ENCODE measurements around the gene ASIC4.

The ASIC4 gene

GRCh38 chr2:219514196-219514761, at the start of gene ASIC4:
Gene ASIC4 (plus strand): TSS chr2:219514482. CDS start chr2:219514725, 243 bp downstream.
- Histone ChIP-seq H3K36me3 (ENCODE audit: insufficient read depth, low read depth, low read length) (no peaks in the 10 kb centered on the region), H3K27ac (ENCODE audit: low read length) (no peak within 1 kb of the TSS), H3K9ac (ENCODE audit: low read depth, low read length) (no peak within 1 kb of the TSS; the same call in 1 of the 2 replicates), H3K4me1 (ENCODE audit: insufficient read depth, low read length) (peaks cover 15% of the 10 kb centered on the region; the same call in 1 of the 2 replicates), H3K4me3 (ENCODE audit: low read length) (peak within 1 kb of the TSS; percentile 29; the same call in 1 of the 2 replicates), H3K27me3 (ENCODE audit: insufficient read depth, low read length) (peaks cover 88% of the 10 kb centered on the region), H3K9me3 (ENCODE audit: insufficient read depth, low read depth, low read length) (no peaks in the 10 kb centered on the region)

DNA sequence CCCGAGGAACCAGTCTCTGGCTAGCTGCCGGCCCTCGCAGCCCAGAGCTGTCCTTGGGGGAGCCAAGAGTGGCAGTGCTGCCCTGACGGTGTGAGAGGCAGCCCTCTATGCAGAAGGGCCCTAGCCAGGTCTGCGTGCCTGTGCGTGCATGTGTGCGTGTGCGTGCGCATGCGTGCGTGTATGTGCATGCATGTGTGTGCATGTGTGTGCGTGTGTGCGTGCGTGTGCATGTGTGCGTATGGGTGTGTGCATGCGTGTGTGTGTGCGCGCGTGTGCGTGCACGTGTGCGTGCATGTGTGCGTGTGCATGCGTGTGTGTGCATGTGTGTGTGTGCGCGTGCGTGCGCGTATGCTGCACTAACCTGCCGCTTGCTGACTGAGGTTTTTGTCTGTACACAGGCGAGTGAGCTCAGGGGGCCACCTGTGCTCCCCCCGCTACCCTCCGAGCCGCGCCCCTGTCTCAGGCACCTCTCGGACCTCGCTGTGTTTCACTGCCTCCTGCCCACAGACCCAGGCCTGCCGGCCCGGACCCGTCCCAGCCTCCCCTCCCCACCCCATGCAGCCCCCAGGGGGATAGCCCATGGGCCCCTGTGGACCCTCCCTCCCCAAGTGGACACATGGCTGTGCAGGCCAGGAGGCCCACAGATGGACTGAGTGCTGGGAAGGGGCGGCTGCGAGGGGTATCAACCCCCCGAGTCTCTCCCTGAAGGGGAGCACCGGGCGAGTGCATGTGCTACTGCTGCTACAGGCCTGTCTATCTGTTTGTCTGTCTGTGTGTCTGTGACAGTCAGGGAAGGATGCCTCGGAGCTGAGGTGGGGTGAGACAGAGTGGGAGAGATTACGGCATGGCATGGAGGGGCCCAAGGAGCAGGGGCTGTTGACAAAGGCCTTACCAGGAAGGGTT, 48.4 kb upstream of the ASIC4 start:
- Histone ChIP-seq H3K4me1 (ENCODE audit: insufficient read depth, low read length) (peaks cover 7% of the 10 kb centered on the region), H3K9me3 (ENCODE audit: insufficient read depth, low read depth, low read length) (no peaks in the 10 kb centered on the region), H3K27ac (ENCODE audit: low read length) (no peak overlapping the region), H3K9ac (ENCODE audit: low read depth, low read length) (no peak overlapping the region), H3K36me3 (ENCODE audit: insufficient read depth, low read depth, low read length) (0 out of 2 replicates have a peak, but pooled peaks cover 10% of the 10 kb centered on the region), H3K27me3 (ENCODE audit: insufficient read depth, low read length) (no peaks in the 10 kb centered on the region), H3K4me3 (ENCODE audit: low read length) (no peak overlapping the region)

GRCh38 chr2:219466816-219467735, 47.2 kb upstream of the ASIC4 start:
- H3K36me3 ChIP-seq (ENCODE audit: insufficient read depth, low read depth, low read length), result 0 out of 2 replicates have a peak, but pooled peaks cover 8% of the 10 kb centered on the region

GRCh38 chr2:219467736-219468075, 46.6 kb upstream of the ASIC4 start:
- Histone ChIP-seq H3K9ac (ENCODE audit: low read depth, low read length) (no peak overlapping the region), H3K27me3 (ENCODE audit: insufficient read depth, low read length) (no peaks in the 10 kb centered on the region), H3K9me3 (ENCODE audit: insufficient read depth, low read depth, low read length) (no peaks in the 10 kb centered on the region), H3K27ac (ENCODE audit: low read length) (no peak overlapping the region), H3K4me1 (ENCODE audit: insufficient read depth, low read length) (no peaks in the 10 kb centered on the region), H3K36me3 (ENCODE audit: insufficient read depth, low read depth, low read length) (0 out of 2 replicates have a peak, but pooled peaks cover 3% of the 10 kb centered on the region), H3K4me3 (ENCODE audit: low read length) (no peak overlapping the region)

More at GRCh38 chr2:219466816-219467735, 47.2 kb upstream of the ASIC4 start:
- H3K4me1 ChIP-seq (ENCODE audit: insufficient read depth, low read length), result no peaks in the 10 kb centered on the region
- H3K27ac ChIP-seq (ENCODE audit: low read length), result no peak overlapping the region
- no peaks in the 10 kb centered on the region for H3K9me3 ChIP-seq (ENCODE audit: insufficient read depth, low read depth, low read length)
- H3K9ac ChIP-seq (ENCODE audit: low read depth, low read length), result no peak overlapping the region
- H3K27me3 ChIP-seq (ENCODE audit: insufficient read depth, low read length), result no peaks in the 10 kb centered on the region
- no peak overlapping the region for H3K4me3 ChIP-seq (ENCODE audit: low read length)

- Histone ChIP-seq H3K27ac (ENCODE audit: low read length) (no peak overlapping the region), H3K9me3 (ENCODE audit: insufficient read depth, low read depth, low read length) (no peaks in the 10 kb centered on the region), H3K4me1 (ENCODE audit: insufficient read depth, low read length) (no peaks in the 10 kb centered on the region), H3K27me3 (ENCODE audit: insufficient read depth, low read length) (no peaks in the 10 kb centered on the region), H3K9ac (ENCODE audit: low read depth, low read length) (no peak overlapping the region), H3K4me3 (ENCODE audit: low read length) (no peak overlapping the region), H3K36me3 (ENCODE audit: insufficient read depth, low read depth, low read length) (no peaks in the 10 kb centered on the region)
Measured at GRCh38 chr2:219468410-219469185, 45.7 kb upstream of the ASIC4 start.

- H3K9ac ChIP-seq (ENCODE audit: low read depth, low read length), result no peak overlapping the region
- H3K9me3 ChIP-seq (ENCODE audit: insufficient read depth, low read depth, low read length), result no peaks in the 10 kb centered on the region
- H3K27ac ChIP-seq (ENCODE audit: low read length), result no peak overlapping the region
- H3K36me3 ChIP-seq (ENCODE audit: insufficient read depth, low read depth, low read length), result no peaks in the 10 kb centered on the region
- no peak overlapping the region for H3K4me3 ChIP-seq (ENCODE audit: low read length)
- no peaks in the 10 kb centered on the region for H3K4me1 ChIP-seq (ENCODE audit: insufficient read depth, low read length)
- no peaks in the 10 kb centered on the region for H3K27me3 ChIP-seq (ENCODE audit: insufficient read depth, low read length)
Measured at GRCh38 chr2:219469186-219469724, 45.0 kb upstream of the ASIC4 start.

DNA sequence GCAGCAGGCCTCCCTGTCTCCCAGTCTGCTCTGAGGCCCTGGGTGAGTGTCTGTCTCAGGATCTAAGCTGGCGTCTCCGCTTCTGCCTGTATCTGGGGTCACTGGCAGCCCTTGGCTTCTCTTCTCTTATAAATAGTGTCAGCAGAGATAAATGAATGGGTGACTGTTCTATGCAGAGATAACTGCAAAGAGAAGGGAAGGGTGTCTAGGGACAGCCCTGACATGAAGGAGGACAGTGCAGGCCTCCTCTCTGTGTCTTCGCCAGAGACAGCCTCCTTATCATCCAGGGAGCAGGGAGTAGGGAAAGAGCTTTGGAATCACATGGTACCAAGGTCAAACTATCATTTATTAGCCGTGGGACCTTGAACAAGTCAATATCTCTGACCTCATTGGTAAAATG, 43.9 kb upstream of the ASIC4 start:
- Histone ChIP-seq H3K27ac (ENCODE audit: low read length) (no peak overlapping the region), H3K4me1 (ENCODE audit: insufficient read depth, low read length) (0 out of 2 replicates have a peak, but pooled peaks cover 3% of the 10 kb centered on the region), H3K9me3 (ENCODE audit: insufficient read depth, low read depth, low read length) (no peaks in the 10 kb centered on the region), H3K36me3 (ENCODE audit: insufficient read depth, low read depth, low read length) (no peaks in the 10 kb centered on the region), H3K4me3 (ENCODE audit: low read length) (no peak overlapping the region), H3K9ac (ENCODE audit: low read depth, low read length) (no peak overlapping the region), H3K27me3 (ENCODE audit: insufficient read depth, low read length) (no peaks in the 10 kb centered on the region)

DNA sequence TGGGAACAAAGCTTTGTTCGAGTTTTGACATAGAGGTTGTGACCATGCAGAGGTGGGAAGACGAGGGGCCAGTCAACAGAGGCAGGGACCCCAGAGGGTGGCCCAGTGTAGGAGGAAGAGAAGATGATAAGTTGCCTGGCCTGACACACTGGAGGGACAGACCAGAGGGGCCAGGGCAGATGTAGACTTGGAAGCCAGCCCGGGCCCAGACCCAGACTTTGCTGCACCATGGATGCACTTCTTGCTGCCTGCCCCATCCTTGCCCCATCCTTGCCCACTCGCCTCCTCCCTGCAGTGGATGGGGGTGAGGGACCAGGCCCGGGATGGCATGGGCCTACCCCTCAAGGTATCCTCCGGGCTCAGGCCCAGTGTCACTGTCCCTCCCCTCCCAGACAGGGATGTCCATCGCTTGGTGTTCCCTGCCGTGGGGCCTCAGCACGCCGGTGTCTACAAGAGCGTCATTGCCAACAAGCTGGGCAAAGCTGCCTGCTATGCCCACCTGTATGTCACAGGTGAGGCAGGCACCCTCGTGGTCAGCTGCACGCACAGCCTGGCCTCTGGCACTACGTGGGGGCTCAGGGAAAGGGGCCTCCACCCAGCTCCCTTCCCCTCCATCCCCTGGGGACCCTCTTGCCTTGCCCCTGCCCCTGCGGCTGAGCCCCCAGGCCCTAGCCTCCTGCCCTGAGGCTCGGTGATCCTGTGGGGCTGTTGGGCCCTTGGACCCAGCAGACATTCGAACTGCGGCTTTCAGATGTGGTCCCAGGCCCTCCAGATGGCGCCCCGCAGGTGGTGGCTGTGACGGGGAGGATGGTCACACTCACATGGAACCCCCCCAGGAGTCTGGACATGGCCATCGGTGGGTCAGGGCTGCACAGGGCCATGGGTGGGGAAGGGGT, 42.6 kb upstream of the ASIC4 start:
- Histone ChIP-seq H3K9me3 (ENCODE audit: insufficient read depth, low read depth, low read length) (no peaks in the 10 kb centered on the region), H3K4me3 (ENCODE audit: low read length) (no peak overlapping the region), H3K9ac (ENCODE audit: low read depth, low read length) (no peak overlapping the region), H3K27ac (ENCODE audit: low read length) (no peak overlapping the region), H3K27me3 (ENCODE audit: insufficient read depth, low read length) (no peaks in the 10 kb centered on the region), H3K36me3 (ENCODE audit: insufficient read depth, low read depth, low read length) (no peaks in the 10 kb centered on the region), H3K4me1 (ENCODE audit: insufficient read depth, low read length) (peaks cover 4% of the 10 kb centered on the region; the same call in 1 of the 2 replicates)

DNA sequence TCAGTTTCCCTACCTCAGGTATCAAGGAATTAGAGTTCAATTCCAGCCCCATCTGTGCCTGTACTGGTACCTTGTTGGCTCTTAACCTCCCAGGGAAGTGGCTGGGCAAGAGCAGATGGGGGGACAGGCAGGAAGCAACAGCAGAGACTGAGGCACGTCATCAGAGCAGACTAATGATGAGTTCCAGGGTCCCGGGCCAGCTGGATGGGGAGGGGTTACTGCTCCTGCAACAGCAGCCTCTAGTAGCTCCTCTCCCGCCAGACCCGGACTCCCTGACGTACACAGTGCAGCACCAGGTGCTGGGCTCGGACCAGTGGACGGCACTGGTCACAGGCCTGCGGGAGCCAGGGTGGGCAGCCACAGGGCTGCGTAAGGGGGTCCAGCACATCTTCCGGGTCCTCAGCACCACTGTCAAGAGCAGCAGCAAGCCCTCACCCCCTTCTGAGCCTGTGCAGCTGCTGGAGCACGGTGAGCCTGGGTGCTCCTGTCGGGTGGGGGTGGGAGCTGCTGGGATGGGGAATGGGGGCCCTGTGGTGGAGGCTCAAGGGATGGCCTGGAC, 41.6 kb upstream of the ASIC4 start:
- no peaks in the 10 kb centered on the region for H3K36me3 ChIP-seq (ENCODE audit: insufficient read depth, low read depth, low read length)
- H3K27ac ChIP-seq (ENCODE audit: low read length), result no peak overlapping the region
- H3K4me1 ChIP-seq (ENCODE audit: insufficient read depth, low read length), result peaks cover 4% of the 10 kb centered on the region; the same call in 1 of the 2 replicates
- H3K27me3 ChIP-seq (ENCODE audit: insufficient read depth, low read length), result no peaks in the 10 kb centered on the region
- H3K9ac ChIP-seq (ENCODE audit: low read depth, low read length), result no peak overlapping the region
- no peak overlapping the region for H3K4me3 ChIP-seq (ENCODE audit: low read length)
- H3K9me3 ChIP-seq (ENCODE audit: insufficient read depth, low read depth, low read length), result no peaks in the 10 kb centered on the region

GRCh38 chr2:219473511-219473910, 40.8 kb upstream of the ASIC4 start:
- Histone ChIP-seq H3K4me1 (ENCODE audit: insufficient read depth, low read length) (peaks cover 4% of the 10 kb centered on the region; the same call in 1 of the 2 replicates), H3K4me3 (ENCODE audit: low read length) (no peak overlapping the region), H3K27me3 (ENCODE audit: insufficient read depth, low read length) (no peaks in the 10 kb centered on the region)

More at GRCh38 chr2:219473511-219473910, 40.8 kb upstream of the ASIC4 start:
- Histone ChIP-seq H3K36me3 (ENCODE audit: insufficient read depth, low read depth, low read length) (no peaks in the 10 kb centered on the region), H3K27ac (ENCODE audit: low read length) (no peak overlapping the region), H3K9ac (ENCODE audit: low read depth, low read length) (no peak overlapping the region; the same call in 1 of the 2 replicates), H3K9me3 (ENCODE audit: insufficient read depth, low read depth, low read length) (no peaks in the 10 kb centered on the region)
